HUES48 (cell line): ENCODE data around the gene VSIR.

ENCODE experiments used
- H3K27ac ChIP-seq: one replicate; pipeline ENCODE4 v1.7.0; 2013; ENCODE audit warnings: low read depth, low read length, inconsistent platforms
- H3K27me3 ChIP-seq: 2 replicates; pipeline ENCODE4 v1.6.1; 2013; ENCODE audit warnings: mild to moderate bottlenecking, low read length; ENCODE audit not compliant: control insufficient read depth, insufficient read depth
- H3K36me3 ChIP-seq: 2 replicates; pipeline ENCODE4 v1.6.1; 2013; ENCODE audit warnings: low read length; ENCODE audit not compliant: control insufficient read depth, insufficient read depth
- H3K4me1 ChIP-seq: 2 replicates; pipeline ENCODE4 v1.6.1; 2013; ENCODE audit warnings: mild to moderate bottlenecking, low read length; ENCODE audit not compliant: control insufficient read depth, insufficient read depth
- H3K4me3 ChIP-seq: 2 replicates; pipeline ENCODE4 v1.5.1; 2013; ENCODE audit warnings: mild to moderate bottlenecking, low read depth, low read length
- H3K9ac ChIP-seq: 2 replicates; pipeline ENCODE4 v1.6.1; 2013; ENCODE audit warnings: mild to moderate bottlenecking, low read depth, low read length, moderate library complexity
- H3K9me3 ChIP-seq: 2 replicates; pipeline ENCODE4 v1.6.1; 2013; ENCODE audit warnings: low read length; ENCODE audit not compliant: control insufficient read depth, insufficient read depth

The VSIR gene

GRCh38 chr10:71804077-71804476 lies 30.8 kb upstream of the VSIR start:
- Histone ChIP-seq H3K4me3 (no peak overlapping the region), H3K27me3 (peaks cover 6% of the 10 kb centered on the region; the same call in 1 of the 2 replicates), H3K9me3 (no peaks in the 10 kb centered on the region), H3K36me3 (no peaks in the 10 kb centered on the region), H3K9ac (no peak overlapping the region), H3K4me1 (no peaks in the 10 kb centered on the region; the same call in 1 of the 2 replicates), H3K27ac (no peak overlapping the region)

GRCh38 chr10:71802715-71803488 lies 29.6 kb upstream of the VSIR start:
- H3K9ac ChIP-seq = no peak overlapping the region
- H3K27me3 ChIP-seq = peaks cover 6% of the 10 kb centered on the region; the same call in 1 of the 2 replicates
- no peaks in the 10 kb centered on the region for H3K9me3 ChIP-seq

GRCh38 chr10:71802235-71802634 lies 28.9 kb upstream of the VSIR start:
- H3K4me3 ChIP-seq = no peak overlapping the region

More at GRCh38 chr10:71802715-71803488, 29.6 kb upstream of the VSIR start:
- Histone ChIP-seq H3K4me3 (no peak overlapping the region), H3K4me1 (no peaks in the 10 kb centered on the region; the same call in 1 of the 2 replicates), H3K36me3 (no peaks in the 10 kb centered on the region), H3K27ac (no peak overlapping the region)

GRCh38 chr10:71801361-71801760 lies 28.0 kb upstream of the VSIR start:
- no peak overlapping the region for H3K4me3 ChIP-seq
- H3K27ac ChIP-seq = no peak overlapping the region
- H3K36me3 ChIP-seq = no peaks in the 10 kb centered on the region
- no peak overlapping the region for H3K9ac ChIP-seq
- H3K4me1 ChIP-seq = no peaks in the 10 kb centered on the region; the same call in 1 of the 2 replicates
- peaks cover 6% of the 10 kb centered on the region; the same call in 1 of the 2 replicates for H3K27me3 ChIP-seq
- no peaks in the 10 kb centered on the region for H3K9me3 ChIP-seq

More at GRCh38 chr10:71802235-71802634, 28.9 kb upstream of the VSIR start:
- no peak overlapping the region for H3K27ac ChIP-seq
- no peak overlapping the region for H3K9ac ChIP-seq
- no peaks in the 10 kb centered on the region for H3K9me3 ChIP-seq
- H3K36me3 ChIP-seq = no peaks in the 10 kb centered on the region
- H3K4me1 ChIP-seq = no peaks in the 10 kb centered on the region; the same call in 1 of the 2 replicates
- H3K27me3 ChIP-seq = peaks cover 6% of the 10 kb centered on the region; the same call in 1 of the 2 replicates

GRCh38 chr10:71799608-71800453 lies 26.5 kb upstream of the VSIR start:
- Histone ChIP-seq H3K36me3 (no peaks in the 10 kb centered on the region), H3K27ac (no peak overlapping the region), H3K4me3 (no peak overlapping the region), H3K9me3 (no peaks in the 10 kb centered on the region), H3K9ac (no peak overlapping the region), H3K4me1 (no peaks in the 10 kb centered on the region), H3K27me3 (no peaks in the 10 kb centered on the region)

GRCh38 chr10:71799112-71799511 lies 25.8 kb upstream of the VSIR start:
- Histone ChIP-seq H3K36me3 (no peaks in the 10 kb centered on the region), H3K4me3 (no peak overlapping the region), H3K9me3 (no peaks in the 10 kb centered on the region), H3K27ac (no peak overlapping the region), H3K27me3 (no peaks in the 10 kb centered on the region), H3K9ac (no peak overlapping the region), H3K4me1 (no peaks in the 10 kb centered on the region)

- no peak overlapping the region for H3K27ac ChIP-seq
- no peak overlapping the region for H3K4me3 ChIP-seq
- no peaks in the 10 kb centered on the region for H3K27me3 ChIP-seq
- H3K36me3 ChIP-seq = no peaks in the 10 kb centered on the region
- H3K9ac ChIP-seq = no peak overlapping the region
- no peaks in the 10 kb centered on the region for H3K4me1 ChIP-seq
- H3K9me3 ChIP-seq = no peaks in the 10 kb centered on the region
Measured at GRCh38 chr10:71798308-71798624, 24.9 kb upstream of the VSIR start.

GRCh38 chr10:71797533-71798307 lies 24.4 kb upstream of the VSIR start:
- Histone ChIP-seq H3K4me1 (no peaks in the 10 kb centered on the region), H3K4me3 (no peak overlapping the region), H3K27ac (no peak overlapping the region), H3K9me3 (no peaks in the 10 kb centered on the region), H3K27me3 (no peaks in the 10 kb centered on the region), H3K36me3 (no peaks in the 10 kb centered on the region), H3K9ac (no peak overlapping the region)

- no peaks in the 10 kb centered on the region for H3K36me3 ChIP-seq
- H3K27ac ChIP-seq = no peak overlapping the region
- H3K27me3 ChIP-seq = no peaks in the 10 kb centered on the region
Measured at GRCh38 chr10:71796749-71797405, 23.6 kb upstream of the VSIR start.

GRCh38 chr10:71795248-71795647 lies 21.9 kb upstream of the VSIR start:
- Histone ChIP-seq H3K27me3 (no peaks in the 10 kb centered on the region), H3K27ac (no peak overlapping the region), H3K4me1 (no peaks in the 10 kb centered on the region), H3K9ac (no peak overlapping the region), H3K9me3 (no peaks in the 10 kb centered on the region), H3K36me3 (no peaks in the 10 kb centered on the region), H3K4me3 (no peak overlapping the region)

More at GRCh38 chr10:71796749-71797405, 23.6 kb upstream of the VSIR start:
- Histone ChIP-seq H3K9me3 (no peaks in the 10 kb centered on the region), H3K4me3 (no peak overlapping the region), H3K9ac (no peak overlapping the region), H3K4me1 (no peaks in the 10 kb centered on the region)
